IMR-90 (cell line): ENCODE results near the gene CRHBP. TPM values are rescaled to one million over a fixed set of nuclear protein-coding genes. Genes with fewer than 3 reads are reported as not detected.

Experiments
- ATAC-seq: fragments of 200-7000 bp; cut with Tn5 transposase; 2 replicates; pipeline ENCODE4 v1.9.1; 2020; ENCODE audit warnings: low read depth, mild to moderate bottlenecking, moderate library complexity
- BruUV-seq: library from RNA; stranded (reverse); fragments of 400-500 nt; replicated peaks from 2 replicates; lab custom pipeline; 2021; lab: Mats Ljungman, UMichigan
- CTCF ChIA-PET: fragments of 300-600 bp; formaldehyde crosslinking; extraction: SDS; loops from one replicate; lab custom pipeline; 2021; ENCODE audit warnings: antibody characterized with exemption; lab: Yijun Ruan, JAX
- POLR2A ChIA-PET: fragments of 300-600 bp; sonication (Branson Sonifier 250); formaldehyde crosslinking; loops from one replicate; lab custom pipeline; 2022; ENCODE audit warnings: antibody characterized with exemption; ENCODE audit not compliant: unreplicated experiment; lab: Charles Lee
- DNase-seq: peaks from one replicate; pipeline ENCODE4 v3.0.0; 2013
- H2AFZ ChIP-seq: replicated peaks from 2 replicates; pipeline ENCODE3; 2013; ENCODE audit warnings: low read length, mild to moderate bottlenecking; ENCODE audit not compliant: poor library complexity
- H2AK5ac ChIP-seq: 2 replicates; pipeline ENCODE4 v1.6.1; 2013; ENCODE audit warnings: low read depth, low read length, inconsistent platforms
- H2AK9ac ChIP-seq: replicated peaks from 2 replicates; pipeline ENCODE3; 2013; ENCODE audit warnings: mild to moderate bottlenecking, low read depth, low read length, moderate library complexity; ENCODE audit not compliant: poor library complexity
- H2BK120ac ChIP-seq: 2 replicates; pipeline ENCODE4 v1.6.1; 2013; ENCODE audit warnings: low read depth, low read length, inconsistent platforms
- H2BK15ac ChIP-seq: 3 replicates; pipeline ENCODE4 v1.6.1; 2013; ENCODE audit warnings: low read depth, low read length, inconsistent platforms
- H2BK20ac ChIP-seq: 2 replicates; pipeline ENCODE4 v1.6.1; 2013; ENCODE audit warnings: low read depth, mild to moderate bottlenecking, inconsistent platforms, low read length, moderate library complexity
- H2BK5ac ChIP-seq: 2 replicates; pipeline ENCODE4 v1.6.1; 2013; ENCODE audit warnings: mild to moderate bottlenecking, low read depth, low read length, inconsistent platforms; ENCODE audit not compliant: poor library complexity, severe bottlenecking
- H3K14ac ChIP-seq: replicated peaks from 2 replicates; pipeline ENCODE4 v1.6.1; 2013; ENCODE audit warnings: low read depth, low read length, inconsistent platforms
- H3K18ac ChIP-seq: 2 replicates; pipeline ENCODE4 v1.6.1; 2013; ENCODE audit warnings: low read depth, low read length, control low read depth
- H3K23ac ChIP-seq: 2 replicates; pipeline ENCODE4 v1.6.1; 2013; ENCODE audit warnings: low read depth, low read length, inconsistent platforms
- H3K27ac ChIP-seq: 2 replicates; pipeline ENCODE4 v1.5.1; 2013; ENCODE audit warnings: mild to moderate bottlenecking, control low read depth, low read length; ENCODE audit not compliant: insufficient read depth
- H3K27me3 ChIP-seq: 2 replicates; pipeline ENCODE4 v1.6.1; 2013; ENCODE audit warnings: low read length; ENCODE audit not compliant: control insufficient read depth, insufficient read depth
- H3K36me3 ChIP-seq: 2 replicates; pipeline ENCODE4 v1.6.1; 2013; ENCODE audit warnings: low read length, mixed read lengths; ENCODE audit not compliant: control insufficient read depth, insufficient read depth
- H3K4ac ChIP-seq: 2 replicates; pipeline ENCODE4 v1.6.1; 2013; ENCODE audit warnings: low read depth, low read length, inconsistent platforms
- H3K4me1 ChIP-seq: 2 replicates; pipeline ENCODE4 v1.6.1; 2013; ENCODE audit warnings: low read length, mixed read lengths; ENCODE audit not compliant: control insufficient read depth, insufficient read depth
- H3K4me2 ChIP-seq: 2 replicates; pipeline ENCODE4 v1.6.1; 2013; ENCODE audit warnings: low read depth, mild to moderate bottlenecking, control low read depth, low read length, moderate library complexity
- H3K4me3 ChIP-seq: 2 replicates; pipeline ENCODE4 v1.5.1; 2013; ENCODE audit warnings: low read depth, mild to moderate bottlenecking, control low read depth, low read length, moderate library complexity; ENCODE audit not compliant: insufficient read depth
- H3K56ac ChIP-seq: 2 replicates; pipeline ENCODE4 v1.6.1; 2013; ENCODE audit warnings: low read length, inconsistent platforms; ENCODE audit not compliant: insufficient read depth; ENCODE audit errors: extremely low read depth
- H3K79me1 ChIP-seq, 2 experiments: 2 replicates each; pipeline ENCODE4 v1.6.1; 2013; ENCODE audit warnings: low read length in 2 of 2, inconsistent platforms in 1 of 2, low read depth in 1 of 2
- H3K9ac ChIP-seq: 2 replicates; pipeline ENCODE4 v1.6.1; 2013; ENCODE audit warnings: low read depth, low read length, control low read depth
- H3K9me1 ChIP-seq: 2 replicates; pipeline ENCODE4 v1.6.1; 2013; ENCODE audit warnings: low read length, inconsistent platforms; ENCODE audit not compliant: insufficient read depth
- H3K9me3 ChIP-seq: 2 replicates; pipeline ENCODE4 v1.6.1; 2013; ENCODE audit warnings: low read length; ENCODE audit not compliant: control insufficient read depth, insufficient read depth
- H4K20me1 ChIP-seq: 2 replicates; pipeline ENCODE4 v1.6.1; 2013; ENCODE audit warnings: low read length, inconsistent platforms; ENCODE audit not compliant: insufficient read depth
- H4K5ac ChIP-seq: 2 replicates; pipeline ENCODE4 v1.6.1; 2013; ENCODE audit warnings: mild to moderate bottlenecking, low read depth, low read length, control low read depth
- H4K8ac ChIP-seq, 2 experiments: 2 replicates each; pipeline ENCODE4 v1.6.1; 2013; ENCODE audit warnings: low read depth in 2 of 2, low read length in 2 of 2, control low read depth in 1 of 2, inconsistent platforms in 1 of 2
- H4K91ac ChIP-seq: 2 replicates; pipeline ENCODE4 v1.6.1; 2013; ENCODE audit warnings: low read depth, low read length, inconsistent platforms; ENCODE audit not compliant: insufficient read depth
- BHLHE40 ChIP-seq: fragments of 150-350 bp; IDR thresholded peaks from 2 replicates; pipeline ENCODE4 v1.6.1; 2016; ENCODE audit warnings: mild to moderate bottlenecking, low read depth, low read length
- CHD1 ChIP-seq: IDR thresholded peaks from 2 replicates; pipeline ENCODE4 v1.6.1; 2012; ENCODE audit warnings: low read depth, low read length, improper control_type of control experiment
- MAFK ChIP-seq: IDR thresholded peaks from 2 replicates; pipeline ENCODE4 v1.6.1; 2012; ENCODE audit warnings: low read depth, low read length, improper control_type of control experiment
- MAZ ChIP-seq: IDR thresholded peaks from 2 replicates; pipeline ENCODE4 v1.6.1; 2012; ENCODE audit warnings: low read depth, mild to moderate bottlenecking, low read length, improper control_type of control experiment, moderate library complexity, borderline replicate concordance
- NFE2L2 ChIP-seq: fragments of 150-350 bp; IDR thresholded peaks from 2 replicates; pipeline ENCODE4 v1.6.1; 2016; ENCODE audit warnings: low read depth, mild to moderate bottlenecking, low read length
- POLR2A ChIP-seq: IDR thresholded peaks from 2 replicates; pipeline ENCODE4 v1.6.1; 2012; ENCODE audit warnings: mild to moderate bottlenecking, low read depth, low read length
- RAD21 ChIP-seq: IDR thresholded peaks from 2 replicates; pipeline ENCODE4 v1.6.1; 2012; ENCODE audit warnings: low read length, improper control_type of control experiment
- WGBS, 2 experiments: methylation state at CpG; one replicate each; pipeline versions ENCODE4 v1.1.5 to v1.1.7; 2013; ENCODE audit warnings: missing lambda C conversion rate in 2 of 2; ENCODE audit not compliant: insufficient read length in 1 of 2; ENCODE audit errors: extremely low coverage in 2 of 2; 5-methylcytosine and 5-hydroxymethylcytosine counted together
- dilution Hi-C: fragments of 300-500 bp; cut with HindIII; formaldehyde crosslinking; loops from one replicate; pipeline ENCODE4 v1.14.3; 2018; ENCODE audit warnings: low sequenced_read_pairs; ENCODE audit not compliant: unreplicated experiment
- in situ Hi-C: fragments of 300-500 bp; cut with MboI; formaldehyde crosslinking; loops from 3 replicates; pipeline ENCODE4 v1.14.3; 2019; ENCODE audit warnings: low sequenced_read_pairs, inconsistent platforms, mixed read lengths
- intact Hi-C: fragments of 100-400 bp; cut with micrococcal nuclease; formaldehyde crosslinking; loops from 2 replicates; pipeline ENCODE4 v1.10.0; 2022
- polyA plus RNA-seq, 3 experiments: library from polyadenylated mRNA; depleted of rRNA; stranded (reverse); fragments of >200 nt; gene quantifications; 2 replicates each; pipeline ENCODE4 v1.2.3, GENCODE V29; 2012; ENCODE audit warnings: low replicate concordance in 1 of 3
- total RNA-seq: library from RNA; depleted of rRNA; stranded (reverse); fragments of >200 nt; gene quantifications from 2 replicates; pipeline ENCODE4 v1.2.3, GENCODE V29; 2012
- TF ChIP-seq, protein P1 (sequence below): conservative IDR thresholded peaks from 2 replicates; pipeline ENCODE4 v1.5.1; 2012; ENCODE audit warnings: mild to moderate bottlenecking, low read depth, low read length, improper control_type of control experiment
- TF ChIP-seq, protein P2 (sequence below): fragments of 150-350 bp; IDR thresholded peaks from 2 replicates; pipeline ENCODE4 v1.6.1; 2017; ENCODE audit warnings: mild to moderate bottlenecking, antibody characterized with exemption, low read length, low read depth

Gene CRHBP
- total and polyA plus RNA-seq, 2 of the 4 experiments (the other 2 are of a cell fraction): 0.09 TPM; not detected in 1

DNA sequence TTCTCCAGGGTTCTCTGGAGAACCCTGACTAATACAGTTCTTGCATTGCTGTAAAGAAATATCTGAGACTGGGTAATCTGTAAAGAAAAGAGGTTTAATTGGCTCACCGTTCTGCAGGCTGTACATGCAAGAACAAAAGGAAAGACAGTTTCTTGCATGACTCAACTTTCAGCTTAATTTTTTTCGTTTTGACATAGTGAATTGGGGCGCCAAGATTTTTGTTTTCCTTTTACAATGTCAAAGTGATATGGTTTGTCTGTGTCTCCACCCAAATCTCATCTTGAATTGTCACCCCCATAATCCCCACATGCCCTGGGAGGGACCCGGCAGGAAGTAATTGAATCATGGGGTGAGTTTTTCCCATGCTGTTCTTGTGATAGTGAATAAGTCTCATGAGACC is 11.8 kb upstream of the CRHBP start:
- in situ Hi-C loops: no loop called here
- CTCF ChIA-PET: no interaction called here
- Histone ChIP-seq H3K4me3 (no peak overlapping the region), H3K56ac (no peak overlapping the region), H2BK20ac (no peak overlapping the region), H3K23ac (no peak overlapping the region), H3K9me3 (no peaks in the 10 kb centered on the region), H3K27me3 (0 out of 2 replicates have a peak, but pooled peaks cover 2% of the 10 kb centered on the region), H3K9ac (no peak overlapping the region), H3K14ac (no peak overlapping the region), H2AFZ (no peak overlapping the region), H4K20me1 (no peaks in the 10 kb centered on the region), H3K79me1 (no peaks in the 10 kb centered on the region), H2BK5ac (no peak overlapping the region), H3K4me1 (0 out of 2 replicates have a peak, but pooled peaks cover 1% of the 10 kb centered on the region), H2BK15ac (no peak overlapping the region), H3K9me1 (no peaks in the 10 kb centered on the region), H4K5ac (no peak overlapping the region), H3K4me2 (no peak overlapping the region), H2AK5ac (no peak overlapping the region), H3K27ac (no peak overlapping the region), H2BK120ac (no peak overlapping the region), H3K36me3 (no peaks in the 10 kb centered on the region), H4K8ac (no peak overlapping the region), H3K4ac (no peak overlapping the region), H4K91ac (no peak overlapping the region), H3K18ac (no peak overlapping the region), H2AK9ac (no peak overlapping the region)
- intact Hi-C loops: no loop called here
- no CpG with 5 or more reads among the region's 4 CpGs for WGBS, 2 experiments
- TF ChIP-seq, protein P1, sequence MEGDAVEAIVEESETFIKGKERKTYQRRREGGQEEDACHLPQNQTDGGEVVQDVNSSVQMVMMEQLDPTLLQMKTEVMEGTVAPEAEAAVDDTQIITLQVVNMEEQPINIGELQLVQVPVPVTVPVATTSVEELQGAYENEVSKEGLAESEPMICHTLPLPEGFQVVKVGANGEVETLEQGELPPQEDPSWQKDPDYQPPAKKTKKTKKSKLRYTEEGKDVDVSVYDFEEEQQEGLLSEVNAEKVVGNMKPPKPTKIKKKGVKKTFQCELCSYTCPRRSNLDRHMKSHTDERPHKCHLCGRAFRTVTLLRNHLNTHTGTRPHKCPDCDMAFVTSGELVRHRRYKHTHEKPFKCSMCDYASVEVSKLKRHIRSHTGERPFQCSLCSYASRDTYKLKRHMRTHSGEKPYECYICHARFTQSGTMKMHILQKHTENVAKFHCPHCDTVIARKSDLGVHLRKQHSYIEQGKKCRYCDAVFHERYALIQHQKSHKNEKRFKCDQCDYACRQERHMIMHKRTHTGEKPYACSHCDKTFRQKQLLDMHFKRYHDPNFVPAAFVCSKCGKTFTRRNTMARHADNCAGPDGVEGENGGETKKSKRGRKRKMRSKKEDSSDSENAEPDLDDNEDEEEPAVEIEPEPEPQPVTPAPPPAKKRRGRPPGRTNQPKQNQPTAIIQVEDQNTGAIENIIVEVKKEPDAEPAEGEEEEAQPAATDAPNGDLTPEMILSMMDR: no peak
- no peak for TF ChIP-seq NFE2L2
- TF ChIP-seq MAFK: no peak
- TF ChIP-seq, protein P2, sequence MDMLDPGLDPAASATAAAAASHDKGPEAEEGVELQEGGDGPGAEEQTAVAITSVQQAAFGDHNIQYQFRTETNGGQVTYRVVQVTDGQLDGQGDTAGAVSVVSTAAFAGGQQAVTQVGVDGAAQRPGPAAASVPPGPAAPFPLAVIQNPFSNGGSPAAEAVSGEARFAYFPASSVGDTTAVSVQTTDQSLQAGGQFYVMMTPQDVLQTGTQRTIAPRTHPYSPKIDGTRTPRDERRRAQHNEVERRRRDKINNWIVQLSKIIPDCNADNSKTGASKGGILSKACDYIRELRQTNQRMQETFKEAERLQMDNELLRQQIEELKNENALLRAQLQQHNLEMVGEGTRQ: no peak
- TF ChIP-seq BHLHE40: no peak
- TF ChIP-seq RAD21: no peak
- TF ChIP-seq MAZ: no peak
- no peak for TF ChIP-seq CHD1
- TF ChIP-seq POLR2A: no peak
- no TSS peak for BruUV-seq
- no peak for DNase-seq
- dilution Hi-C loops: no loop called here
- ATAC-seq: no peak
- POLR2A ChIA-PET: no interaction called here
